NB4 (cell line): Measurements from ENCODE around the gene STK36.

Source experiments
- DNase-seq: peaks from one replicate; pipeline ENCODE4 v3.0.0; 2010; ENCODE audit warnings: low read depth
- H3K4me3 ChIP-seq: one replicate; pipeline ENCODE4 v1.5.1; 2011; ENCODE audit warnings: mild to moderate bottlenecking, low read depth, low read length, moderate library complexity
- CTCF ChIP-seq: IDR thresholded peaks from one replicate; pipeline ENCODE4 v1.5.1; 2012; ENCODE audit warnings: low read depth, low read length
- MYC ChIP-seq: IDR thresholded peaks from 2 replicates; pipeline ENCODE4 v1.6.1; 2011; ENCODE audit warnings: low read depth, low read length
- POLR2A ChIP-seq: IDR thresholded peaks from 2 replicates; pipeline ENCODE4 v1.6.1; 2011; ENCODE audit warnings: mild to moderate bottlenecking; ENCODE audit not compliant: insufficient read length; ENCODE audit errors: extremely low read depth
- TF ChIP-seq, protein P1 (sequence below): IDR thresholded peaks from 2 replicates; pipeline ENCODE4 v1.6.1; 2011; ENCODE audit warnings: low read depth, low read length

STK36 gene

GRCh38 chr2:218708086-218708485 is 36.2 kb downstream of the STK36 start:
- TF ChIP-seq, protein P1, sequence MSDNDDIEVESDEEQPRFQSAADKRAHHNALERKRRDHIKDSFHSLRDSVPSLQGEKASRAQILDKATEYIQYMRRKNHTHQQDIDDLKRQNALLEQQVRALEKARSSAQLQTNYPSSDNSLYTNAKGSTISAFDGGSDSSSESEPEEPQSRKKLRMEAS: no peak
- TF ChIP-seq MYC: no peak
- no peak for DNase-seq
- no peak overlapping the region for H3K4me3 ChIP-seq

GRCh38 chr2:218709908-218710307 is 38.0 kb downstream of the STK36 start:
- TF ChIP-seq, protein P1: no peak
- TF ChIP-seq MYC (no peak), CTCF (no peak), POLR2A (no peak)
- no peak overlapping the region for H3K4me3 ChIP-seq
- no peak for DNase-seq

GRCh38 chr2:218710334-218710686 is 38.4 kb downstream of the STK36 start:
- TF ChIP-seq CTCF (no peak), MYC (no peak), POLR2A (no peak)
- TF ChIP-seq, protein P1: no peak
- H3K4me3 ChIP-seq: no peak overlapping the region
- no peak for DNase-seq

GRCh38 chr2:218710687-218711549 is 39.0 kb downstream of the STK36 start, which contains the start of gene TTLL4:
Gene TTLL4, plus strand, starts transcription at chr2:218710835. Its CDS starts 26,842 bp downstream, at chr2:218737677.
- DNase-seq: peak; percentile 97
- H3K4me3 ChIP-seq: peak within 1 kb of the TSS; percentile 67
- TF ChIP-seq CTCF: peak; percentile 64
- peak; percentile 62 for TF ChIP-seq POLR2A
- TF ChIP-seq, protein P1: peak; percentile 81
- peak; percentile 86 for TF ChIP-seq MYC

GRCh38 chr2:218711550-218711929 is 39.7 kb downstream of the STK36 start:
- no peak for DNase-seq
- no peak for TF ChIP-seq CTCF
- TF ChIP-seq POLR2A: no peak
- no peak for TF ChIP-seq MYC
- TF ChIP-seq, protein P1: no peak

GRCh38 chr2:218713922-218714321 is 42.0 kb downstream of the STK36 start:
- no peak for TF ChIP-seq POLR2A
- H3K4me3 ChIP-seq: no peak overlapping the region
- DNase-seq: no peak

More at GRCh38 chr2:218711550-218711929, 39.7 kb downstream of the STK36 start:
- peak overlapping the region; percentile 67 for H3K4me3 ChIP-seq
